Hepatocyte (in vitro differentiated cells): Measurements from ENCODE around the gene RASGRP2.

Source experiments
- CTCF ChIP-seq: fragments of 200-600 bp; sonication (generic); IDR thresholded peaks from 2 replicates; pipeline ENCODE4 v1.5.1; 2016; ENCODE audit warnings: antibody characterized with exemption, mild to moderate bottlenecking; ENCODE audit not compliant: poor library complexity
- EZH2 ChIP-seq: fragments of 200-600 bp; sonication (generic); IDR thresholded peaks from 2 replicates; pipeline ENCODE4 v1.6.1; 2016; ENCODE audit warnings: antibody characterized with exemption, mild to moderate bottlenecking, borderline replicate concordance
- EZH2phosphoT487 ChIP-seq: fragments of 200-600 bp; sonication (generic); IDR thresholded peaks from one replicate; pipeline ENCODE4 v1.6.1; 2018; ENCODE audit warnings: antibody characterized with exemption, mild to moderate bottlenecking, low read depth, moderate library complexity; ENCODE audit not compliant: unreplicated experiment, severe bottlenecking

- TF ChIP-seq CTCF (no peak), EZH2 (no peak), EZH2phosphoT487 (no peak)
Measured at GRCh38 chr11:64711956-64712362, 32.0 kb downstream of the RASGRP2 start.
